Fibroblast of the aortic adventitia (primary cell): ENCODE data around the gene DLGAP4. TPM values are rescaled to one million over a fixed set of nuclear protein-coding genes. Genes with fewer than 3 reads are reported as not detected.

Source experiments
- DNase-seq: peaks from one replicate; pipeline ENCODE4 v3.0.0-alpha.2; 2010; ENCODE audit warnings: low read depth
- H3K4me3 ChIP-seq: 2 replicates; pipeline ENCODE4 v1.5.1; 2011; ENCODE audit warnings: low read depth, mild to moderate bottlenecking, control low read depth, low read length, moderate library complexity
- total RNA-seq: library from RNA; depleted of rRNA; stranded (reverse); fragments of >200 nt; gene quantifications from 2 replicates; pipeline ENCODE4 v1.2.3, GENCODE V29; 2012; ENCODE audit warnings: low replicate concordance
- TF ChIP-seq, protein P1 (sequence below): IDR thresholded peaks from 2 replicates; pipeline ENCODE4 v1.5.1; 2011; ENCODE audit warnings: mild to moderate bottlenecking, low read length, control low read depth, inconsistent platforms; ENCODE audit not compliant: insufficient read depth

DLGAP4 gene
- total RNA-seq, 1 donor, result 19.5 TPM

DNA sequence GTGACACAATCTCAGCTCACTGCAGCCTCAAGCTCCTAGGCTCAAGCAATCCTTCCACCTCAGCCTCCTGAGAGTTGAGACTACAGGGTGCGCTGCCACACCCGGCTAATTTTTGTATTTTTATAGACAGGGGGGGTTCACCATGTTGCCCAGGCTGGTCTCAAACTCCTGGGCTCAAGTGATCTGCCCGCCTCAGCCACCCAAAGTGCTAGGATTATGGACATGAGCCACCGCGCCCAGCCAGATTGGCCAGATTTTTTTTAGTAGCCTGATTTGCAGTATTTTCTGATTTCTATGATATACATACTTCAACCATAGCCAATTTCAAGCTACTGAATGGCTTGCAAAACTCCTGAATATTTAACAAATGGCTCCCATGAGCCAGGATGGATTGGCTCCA, 21.4 kb upstream of the DLGAP4 start:
- no peak for DNase-seq
- no peak overlapping the region for H3K4me3 ChIP-seq
- TF ChIP-seq, protein P1, sequence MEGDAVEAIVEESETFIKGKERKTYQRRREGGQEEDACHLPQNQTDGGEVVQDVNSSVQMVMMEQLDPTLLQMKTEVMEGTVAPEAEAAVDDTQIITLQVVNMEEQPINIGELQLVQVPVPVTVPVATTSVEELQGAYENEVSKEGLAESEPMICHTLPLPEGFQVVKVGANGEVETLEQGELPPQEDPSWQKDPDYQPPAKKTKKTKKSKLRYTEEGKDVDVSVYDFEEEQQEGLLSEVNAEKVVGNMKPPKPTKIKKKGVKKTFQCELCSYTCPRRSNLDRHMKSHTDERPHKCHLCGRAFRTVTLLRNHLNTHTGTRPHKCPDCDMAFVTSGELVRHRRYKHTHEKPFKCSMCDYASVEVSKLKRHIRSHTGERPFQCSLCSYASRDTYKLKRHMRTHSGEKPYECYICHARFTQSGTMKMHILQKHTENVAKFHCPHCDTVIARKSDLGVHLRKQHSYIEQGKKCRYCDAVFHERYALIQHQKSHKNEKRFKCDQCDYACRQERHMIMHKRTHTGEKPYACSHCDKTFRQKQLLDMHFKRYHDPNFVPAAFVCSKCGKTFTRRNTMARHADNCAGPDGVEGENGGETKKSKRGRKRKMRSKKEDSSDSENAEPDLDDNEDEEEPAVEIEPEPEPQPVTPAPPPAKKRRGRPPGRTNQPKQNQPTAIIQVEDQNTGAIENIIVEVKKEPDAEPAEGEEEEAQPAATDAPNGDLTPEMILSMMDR, result no peak

DNA sequence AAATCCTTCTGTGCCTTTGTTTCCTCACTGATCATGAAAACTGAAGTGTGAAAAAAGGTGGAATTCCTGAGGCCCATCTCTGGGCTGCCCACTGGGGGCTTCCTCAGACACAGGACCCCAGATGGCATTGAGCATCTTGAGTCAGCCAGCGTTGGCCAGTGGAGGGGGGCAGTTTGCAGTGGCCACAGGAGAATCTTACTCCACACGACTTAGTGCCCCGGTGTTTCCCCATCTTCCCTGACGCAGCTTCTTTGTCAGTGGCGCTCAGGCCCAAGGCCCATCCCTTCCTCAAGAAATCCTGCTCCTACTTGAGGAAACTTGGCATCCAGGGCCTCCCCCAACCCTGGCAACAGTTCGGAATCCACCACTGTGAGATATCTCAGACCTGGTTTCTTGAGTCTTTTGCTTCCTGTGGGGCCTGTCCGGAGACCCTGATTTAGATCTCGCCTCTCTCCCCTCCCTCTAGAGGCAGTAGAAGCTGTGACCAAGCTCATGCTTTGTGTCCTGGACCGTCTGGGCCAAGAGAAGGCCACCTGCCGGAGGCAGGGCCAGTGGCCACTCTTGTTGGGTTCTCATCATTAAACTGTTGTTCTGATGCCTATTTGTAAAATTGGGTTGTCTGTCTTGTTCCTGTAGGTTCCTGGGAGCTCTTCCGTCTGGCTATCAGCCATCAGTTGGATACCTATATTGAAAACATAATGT, 20.2 kb upstream of the DLGAP4 start:
- TF ChIP-seq, protein P1, result no peak
- H3K4me3 ChIP-seq, result no peak overlapping the region
- no peak for DNase-seq

DNA sequence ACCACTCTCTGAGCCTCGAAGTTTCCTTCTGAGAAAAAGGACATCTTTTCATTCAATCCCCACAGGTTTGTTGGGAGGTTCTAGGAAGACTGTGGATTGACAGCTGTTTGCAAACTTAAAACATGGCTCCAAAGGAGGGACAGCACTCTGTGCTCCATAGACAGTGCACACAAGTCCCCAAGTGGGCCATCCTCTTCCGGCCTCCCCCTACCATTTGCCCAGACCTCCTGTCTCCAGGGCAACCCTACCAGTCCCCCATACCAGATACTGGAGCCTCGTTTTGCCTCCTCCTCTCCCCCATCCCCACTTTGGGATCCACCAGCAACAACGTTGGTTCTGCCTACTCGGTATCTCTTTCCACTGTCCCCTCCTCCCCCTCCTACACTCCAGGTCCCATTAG, 8.5 kb upstream of the DLGAP4 start:
- DNase-seq, result no peak
- no peak overlapping the region for H3K4me3 ChIP-seq
- TF ChIP-seq, protein P1, result no peak

DNA sequence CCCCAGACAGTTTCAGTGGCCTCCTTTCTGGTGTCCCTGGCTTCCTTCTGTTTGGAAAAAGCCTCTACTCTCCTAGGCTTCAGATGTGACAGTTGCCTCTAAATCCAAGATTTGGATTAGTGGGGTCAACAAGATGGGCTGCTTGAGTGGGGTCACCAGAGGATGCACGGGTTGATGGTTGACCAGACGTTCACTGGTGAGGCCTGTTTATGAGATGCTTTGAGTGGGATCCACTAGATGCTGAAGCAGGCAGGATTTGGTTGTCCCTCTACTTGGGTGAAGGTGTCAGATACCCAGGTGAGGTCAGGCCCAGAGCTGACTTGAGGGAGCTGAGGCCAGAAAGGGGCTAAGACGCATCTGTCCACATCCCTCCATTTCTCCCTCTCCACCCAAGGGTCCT, 8.1 kb upstream of the DLGAP4 start:
- no peak overlapping the region for H3K4me3 ChIP-seq
- no peak for DNase-seq
- TF ChIP-seq, protein P1, result no peak

DNA sequence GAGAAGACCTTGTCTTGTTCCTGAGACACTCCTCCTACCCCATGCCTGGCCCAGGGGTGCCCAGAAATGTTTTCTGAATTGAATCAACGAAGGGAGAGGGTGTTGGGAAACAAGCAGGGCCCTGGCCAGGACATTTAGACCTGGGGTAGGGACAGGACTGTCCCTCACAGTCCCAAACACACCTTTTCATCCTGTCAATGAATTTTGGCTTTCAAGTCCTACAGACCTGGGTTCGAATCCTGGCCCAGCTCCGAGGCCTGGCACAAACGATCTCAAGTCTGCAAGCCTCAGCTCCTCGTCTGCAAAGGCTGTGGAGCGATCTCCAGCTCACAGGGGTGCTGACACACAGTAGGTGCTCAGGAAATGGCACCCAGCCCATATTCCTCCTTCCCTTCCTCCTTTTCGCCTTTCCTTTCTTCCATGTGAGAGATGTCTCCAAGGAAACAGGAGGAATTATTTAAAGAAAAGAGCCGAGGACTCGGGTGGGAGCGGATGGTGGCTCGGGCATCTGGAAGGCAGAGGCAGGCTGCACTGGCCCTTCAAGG, 7.3 kb upstream of the DLGAP4 start:
- H3K4me3 ChIP-seq, result no peak overlapping the region
- no peak for DNase-seq
- TF ChIP-seq, protein P1, result no peak

DNA sequence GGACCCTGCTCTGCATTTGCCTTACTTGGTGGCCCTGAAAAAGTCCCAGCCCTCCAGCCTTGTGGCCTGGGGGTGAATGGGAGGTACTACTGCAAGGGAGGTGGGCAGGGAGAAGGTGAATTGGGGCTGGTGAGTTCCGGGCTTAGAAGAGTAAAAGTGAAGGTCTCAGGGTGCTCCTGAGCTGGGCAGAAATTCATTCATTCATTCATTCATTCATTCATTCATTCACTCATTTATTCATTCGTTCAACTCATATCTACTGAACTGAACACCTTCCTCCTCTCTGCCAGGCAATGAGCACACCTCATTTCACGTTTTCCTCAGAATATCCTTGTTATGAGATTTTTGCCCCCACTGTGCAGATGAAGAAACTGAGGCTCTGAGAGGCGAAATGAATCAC, 6.7 kb upstream of the DLGAP4 start:
- TF ChIP-seq, protein P1, result no peak
- H3K4me3 ChIP-seq, result no peak overlapping the region
- DNase-seq, result no peak
